Tongue (tissue), 2 donors: Measurements from ENCODE around the gene TSPAN31. TPM values are rescaled to one million over a fixed set of nuclear protein-coding genes. Genes with fewer than 3 reads are reported as not detected.

ENCODE experiments used
- DNase-seq: peaks from one replicate; pipeline ENCODE4 v3.0.0-alpha.2; 2015
- total RNA-seq: library from RNA; depleted of rRNA; stranded (reverse); fragments of >200 nt; gene quantifications from one replicate; pipeline ENCODE4 v1.2.3, GENCODE V29; 2014

TSPAN31 gene
- total RNA-seq, 1 donor from 2014 or later = 57.0 TPM

DNA sequence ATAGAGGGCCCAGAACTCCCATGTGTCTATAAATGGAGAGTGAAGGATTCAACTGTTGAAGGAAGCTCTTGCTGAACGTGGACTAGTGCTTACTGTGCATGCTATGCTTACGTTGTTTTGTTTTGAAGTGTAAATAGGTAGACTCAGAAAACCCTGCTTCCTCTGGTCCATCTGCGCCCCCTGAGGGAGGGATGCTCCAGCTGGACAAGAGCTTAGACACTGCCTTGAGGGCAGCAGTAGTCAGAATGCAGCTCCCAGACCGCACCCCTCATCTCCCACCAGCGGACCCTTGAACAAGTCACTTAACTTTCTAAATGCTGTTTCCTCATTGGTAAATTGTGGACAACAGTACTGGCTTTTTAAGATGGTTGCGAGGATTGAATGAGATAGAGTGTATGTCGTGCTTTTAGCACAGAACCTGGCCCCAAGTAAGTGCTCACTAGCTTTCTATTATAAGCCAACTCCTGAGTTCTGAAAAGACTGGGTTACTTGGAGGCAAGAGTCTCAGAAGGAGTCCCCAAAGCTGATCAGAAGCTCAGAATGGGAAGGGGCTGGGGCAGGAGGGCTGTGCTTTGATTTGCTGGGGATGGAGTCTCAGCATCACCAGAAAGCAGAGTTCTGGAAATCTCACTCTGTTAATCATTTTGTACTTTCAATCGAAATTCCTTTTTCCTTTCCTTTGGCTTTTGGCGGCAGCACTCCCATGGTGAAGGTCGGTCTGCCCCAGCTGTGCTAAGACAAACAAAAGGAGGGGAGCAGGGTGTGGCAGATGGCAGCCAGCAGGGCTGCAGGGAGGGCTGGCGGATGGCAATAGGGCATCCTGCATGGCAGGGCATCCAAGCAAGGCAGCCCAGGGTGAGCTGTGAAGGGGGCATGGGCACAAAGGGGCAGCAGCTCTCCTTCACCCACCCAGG is 21.9 kb upstream of the TSPAN31 start:
- DNase-seq = no peak

DNA sequence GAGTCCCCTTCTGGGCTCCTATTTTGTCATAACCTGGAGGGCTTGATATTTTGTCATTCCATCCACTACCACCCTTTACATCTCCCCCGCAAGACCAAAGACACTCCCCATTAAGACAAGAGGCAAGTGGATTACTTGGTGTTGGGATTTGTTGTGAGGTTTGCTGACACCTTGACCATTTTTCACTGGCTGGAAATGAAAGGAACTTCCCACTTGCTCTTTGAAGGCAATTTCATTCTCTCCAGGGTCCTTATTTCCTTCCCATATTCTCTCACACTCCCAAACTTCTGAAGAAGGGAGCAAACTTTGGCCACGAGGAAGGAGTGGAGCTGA is 21.2 kb upstream of the TSPAN31 start:
- no peak for DNase-seq

DNA sequence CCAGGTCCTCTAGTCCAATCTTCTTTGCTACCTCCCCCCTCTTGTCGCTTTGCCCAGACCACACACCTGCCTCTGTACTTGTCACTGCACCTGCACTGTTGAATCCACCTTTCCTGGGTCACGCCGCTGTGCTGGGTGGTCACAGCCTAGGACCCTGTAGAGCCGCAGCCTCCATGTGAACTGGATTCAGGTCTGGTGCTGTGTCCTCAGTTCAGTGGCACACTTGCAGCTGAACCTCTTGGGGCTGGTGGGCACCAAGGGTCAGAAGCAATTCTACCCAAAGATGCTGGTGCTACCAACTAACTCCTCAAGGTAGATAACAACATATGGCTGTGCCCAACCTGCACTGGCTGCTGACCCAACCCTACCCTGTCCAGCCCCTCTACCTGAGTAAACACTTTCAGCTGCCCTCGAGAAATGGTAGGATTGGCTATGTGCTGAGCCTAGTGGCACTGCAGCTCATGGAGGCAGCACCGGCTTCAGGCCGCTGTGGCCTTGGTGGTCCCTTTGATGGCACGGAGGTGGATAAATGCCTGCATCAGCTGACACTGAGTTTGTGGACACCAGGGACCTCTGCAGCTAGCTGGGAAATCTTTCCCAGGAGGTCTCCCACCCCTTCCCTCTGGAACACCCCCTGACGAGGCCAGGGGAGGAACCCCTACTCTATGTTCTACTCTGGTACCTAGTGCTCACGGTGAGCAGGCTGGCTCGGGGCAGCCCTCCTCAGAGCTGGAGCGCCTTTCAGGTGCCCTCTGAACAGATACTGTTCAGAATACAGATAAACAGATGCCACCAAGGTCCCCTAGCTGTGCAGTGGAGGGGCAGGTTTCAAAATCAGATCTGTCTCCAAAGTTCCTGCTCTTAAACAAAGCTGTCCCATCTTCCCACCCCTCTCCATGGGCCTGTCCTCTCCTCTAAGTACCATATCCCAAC is 20.6 kb upstream of the TSPAN31 start:
- no peak for DNase-seq

DNA sequence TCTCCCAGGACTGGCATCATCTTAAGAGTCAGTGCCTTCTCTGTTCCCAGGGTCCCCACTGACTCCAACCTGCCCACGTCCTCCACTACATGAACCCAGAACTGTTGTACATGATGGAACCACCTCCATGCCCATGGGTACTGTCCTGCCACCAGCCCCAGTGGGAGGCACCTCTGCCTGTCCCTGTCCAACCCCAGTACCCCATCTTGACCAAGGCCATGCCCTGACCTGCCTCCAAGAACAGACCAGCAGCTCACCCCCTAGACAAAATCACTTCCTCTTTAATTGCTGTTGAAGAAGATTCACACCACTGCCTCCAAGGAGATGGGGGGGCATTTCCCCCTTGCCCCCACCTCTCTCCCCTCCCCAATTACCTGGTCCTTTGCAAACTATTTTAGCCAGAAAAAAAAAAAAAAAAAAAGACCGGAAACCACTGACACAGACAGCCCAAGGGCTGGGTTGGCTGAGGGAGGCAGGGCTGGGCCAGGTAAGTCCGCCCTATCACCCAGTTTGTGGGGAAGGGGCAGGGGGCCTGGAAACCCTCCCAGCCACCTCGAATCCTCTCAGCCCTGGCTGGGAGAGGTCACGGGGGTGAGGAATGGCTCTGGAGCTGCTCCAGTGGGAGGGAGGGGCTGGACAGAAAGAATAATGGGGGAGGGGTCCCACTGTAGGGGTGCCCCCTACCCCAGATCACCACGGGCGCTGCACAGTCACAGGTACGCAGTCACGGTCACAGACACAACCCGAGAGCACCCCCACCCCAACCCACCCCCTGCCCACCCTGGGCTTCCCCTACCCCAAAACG is 19.7 kb upstream of the TSPAN31 start:
- no peak for DNase-seq

GRCh38 chr12:57725851-57726150 is 19.0 kb upstream of the TSPAN31 start:
- DNase-seq = no peak

GRCh38 chr12:57726151-57726883 is 18.5 kb upstream of the TSPAN31 start:
- peak; percentile 92 for DNase-seq

DNA sequence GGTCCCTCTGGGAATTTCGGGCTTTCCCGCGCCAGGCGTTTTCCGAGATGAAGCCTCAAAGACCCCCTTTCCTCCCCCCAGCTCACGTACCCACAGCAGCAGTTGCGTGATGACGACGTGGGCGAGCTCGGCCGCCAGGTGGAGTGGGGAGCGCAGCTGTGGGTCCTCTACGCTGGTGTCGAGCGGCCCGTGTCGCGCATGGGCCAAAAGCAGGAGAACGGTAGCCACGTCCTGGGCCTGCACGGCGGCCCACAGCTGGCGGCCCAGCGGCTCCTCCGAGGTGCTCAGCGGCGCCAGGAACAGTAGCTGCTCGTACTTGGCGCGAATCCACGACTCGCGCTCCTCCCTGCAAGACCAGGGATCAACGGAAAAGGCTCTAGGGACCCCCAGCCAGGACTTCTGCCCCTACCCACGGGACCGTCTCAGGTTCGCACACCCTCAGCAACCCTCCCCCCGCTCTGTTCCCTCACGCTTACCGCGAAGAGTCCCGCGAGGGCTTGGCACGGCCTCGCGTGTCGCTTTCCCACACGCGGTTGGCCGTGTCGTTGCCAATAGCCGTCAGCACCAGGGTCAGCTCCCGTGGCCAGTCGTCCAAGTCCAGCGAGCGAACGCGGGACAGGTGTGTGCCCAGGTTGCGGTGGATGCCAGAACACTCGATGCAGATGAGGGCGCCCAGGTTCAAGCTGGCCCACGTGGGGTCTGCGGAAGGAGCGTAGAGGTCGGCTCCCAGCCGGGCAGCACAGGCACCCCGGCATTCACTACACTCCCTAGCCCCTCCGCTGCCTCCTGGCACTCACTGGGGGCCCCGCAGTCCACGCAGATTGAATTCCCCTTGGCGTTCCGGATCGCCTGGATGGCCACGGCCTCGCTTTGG is 17.7 kb upstream of the TSPAN31 start:
- DNase-seq = peak; percentile 68

- peak; percentile 30 for DNase-seq
These were observed 17.0 kb upstream of the TSPAN31 start for GRCh38 chr12:57727758-57728395.

DNA sequence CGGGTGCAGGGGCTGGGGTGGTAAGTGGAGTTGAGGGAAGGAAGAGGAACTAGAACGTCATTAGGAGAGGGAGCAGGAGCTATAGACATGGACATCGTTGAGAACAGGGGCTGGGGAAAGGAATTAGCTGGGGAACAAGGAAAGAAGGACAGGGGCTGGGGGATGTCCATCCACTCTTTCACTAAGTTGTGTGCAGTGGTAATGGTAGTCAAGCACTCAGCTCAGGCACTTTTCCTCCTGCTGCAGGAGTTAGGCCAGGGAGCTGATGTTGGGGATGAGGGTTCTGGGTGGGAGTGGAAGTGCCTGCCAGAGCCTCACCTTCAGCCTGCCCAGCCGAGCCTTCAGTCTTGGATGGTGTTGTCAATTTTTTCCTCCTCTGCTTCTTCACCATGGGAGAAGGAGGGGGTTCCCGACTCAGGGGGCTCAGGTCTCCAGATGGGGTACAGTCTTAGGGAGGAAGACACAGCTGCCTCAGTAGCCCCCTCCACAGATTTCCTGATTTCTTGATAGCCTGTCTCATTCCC is 15.5 kb upstream of the TSPAN31 start:
- DNase-seq = no peak

DNA sequence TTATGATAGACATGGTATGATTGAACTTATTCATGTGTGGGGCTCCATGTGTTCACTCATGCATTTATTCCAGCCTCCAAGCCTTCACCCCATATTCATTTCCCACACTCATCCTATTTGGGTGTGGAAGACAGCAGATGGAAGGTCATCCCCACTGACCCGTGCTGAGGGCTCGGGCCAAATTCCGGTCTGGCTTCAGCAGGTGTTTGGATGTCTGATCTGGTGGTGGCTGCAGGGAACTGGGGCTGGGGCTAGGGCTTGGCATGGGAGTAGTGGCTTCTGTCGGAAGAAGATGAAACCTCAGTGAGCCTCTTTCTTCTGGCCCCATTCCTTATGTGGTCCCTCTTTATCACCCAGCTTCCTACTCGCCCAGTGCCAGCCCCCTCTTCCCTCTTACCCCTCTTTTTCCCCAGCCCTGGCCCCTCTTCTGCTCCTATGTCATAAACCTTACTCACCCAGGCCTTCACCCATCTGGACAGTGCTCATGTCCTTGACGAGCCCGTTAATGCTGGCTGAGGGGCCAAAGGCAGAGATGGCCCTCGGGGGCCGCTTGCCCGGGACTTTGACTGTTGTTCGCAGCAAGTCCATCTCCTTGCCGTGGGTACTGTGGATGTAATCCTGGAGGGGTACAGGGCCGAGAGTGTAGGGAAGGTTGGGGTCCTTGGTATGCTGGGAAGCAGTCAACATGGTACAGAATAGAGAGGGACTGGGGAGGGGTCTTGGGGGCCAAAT is 14.3 kb upstream of the TSPAN31 start:
- no peak for DNase-seq

DNA sequence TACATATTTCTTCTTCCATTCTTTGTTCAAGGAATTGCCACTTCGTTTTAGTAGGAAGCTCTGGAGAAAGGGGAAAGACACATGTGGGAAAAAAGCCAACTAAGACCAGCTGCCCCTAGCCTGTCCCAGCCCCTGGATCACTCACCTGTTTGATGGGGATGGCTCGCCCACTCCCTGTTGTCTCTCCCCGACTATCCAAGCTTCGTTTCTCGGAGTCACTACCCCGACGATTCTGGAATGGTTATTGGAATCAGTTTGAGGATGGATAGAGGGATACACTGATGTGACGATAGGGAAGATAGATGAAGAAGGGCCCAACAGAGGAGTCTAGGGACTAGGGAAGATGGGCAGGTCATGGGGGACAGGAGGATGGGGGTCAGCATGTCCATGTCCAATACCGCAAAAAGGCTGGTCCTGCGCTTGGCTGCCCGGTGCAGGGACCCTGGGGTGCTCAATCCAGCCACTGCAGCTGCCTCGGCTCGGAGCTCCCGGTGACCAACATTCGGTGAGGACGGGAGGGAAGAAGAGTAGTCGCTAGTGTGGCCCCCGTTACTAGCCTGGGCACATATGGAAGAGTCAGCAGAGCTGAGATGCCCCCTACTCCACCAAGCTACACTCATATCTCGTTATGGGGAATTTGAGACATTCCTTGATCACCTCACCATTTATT is 13.3 kb upstream of the TSPAN31 start:
- no peak for DNase-seq

DNA sequence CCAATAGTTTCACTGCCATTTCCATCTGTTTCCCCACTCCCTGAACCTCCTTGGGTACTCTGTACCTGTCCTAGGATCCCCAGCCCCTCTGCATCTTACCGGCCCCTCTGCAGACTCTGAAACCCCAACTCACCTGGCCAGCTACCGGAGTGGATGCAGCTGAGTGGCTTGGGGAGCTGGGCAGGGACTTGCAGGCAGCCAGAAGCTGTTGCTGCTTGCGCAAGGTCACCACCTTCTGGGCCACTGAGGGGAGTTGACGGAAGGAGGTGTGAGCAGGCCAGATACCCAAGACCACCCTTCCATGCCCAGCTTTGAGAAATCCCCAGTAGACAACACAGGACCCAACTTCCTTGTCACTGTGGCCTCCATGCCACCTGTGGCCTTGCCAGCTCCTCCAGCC is 12.6 kb upstream of the TSPAN31 start:
- no peak for DNase-seq

DNA sequence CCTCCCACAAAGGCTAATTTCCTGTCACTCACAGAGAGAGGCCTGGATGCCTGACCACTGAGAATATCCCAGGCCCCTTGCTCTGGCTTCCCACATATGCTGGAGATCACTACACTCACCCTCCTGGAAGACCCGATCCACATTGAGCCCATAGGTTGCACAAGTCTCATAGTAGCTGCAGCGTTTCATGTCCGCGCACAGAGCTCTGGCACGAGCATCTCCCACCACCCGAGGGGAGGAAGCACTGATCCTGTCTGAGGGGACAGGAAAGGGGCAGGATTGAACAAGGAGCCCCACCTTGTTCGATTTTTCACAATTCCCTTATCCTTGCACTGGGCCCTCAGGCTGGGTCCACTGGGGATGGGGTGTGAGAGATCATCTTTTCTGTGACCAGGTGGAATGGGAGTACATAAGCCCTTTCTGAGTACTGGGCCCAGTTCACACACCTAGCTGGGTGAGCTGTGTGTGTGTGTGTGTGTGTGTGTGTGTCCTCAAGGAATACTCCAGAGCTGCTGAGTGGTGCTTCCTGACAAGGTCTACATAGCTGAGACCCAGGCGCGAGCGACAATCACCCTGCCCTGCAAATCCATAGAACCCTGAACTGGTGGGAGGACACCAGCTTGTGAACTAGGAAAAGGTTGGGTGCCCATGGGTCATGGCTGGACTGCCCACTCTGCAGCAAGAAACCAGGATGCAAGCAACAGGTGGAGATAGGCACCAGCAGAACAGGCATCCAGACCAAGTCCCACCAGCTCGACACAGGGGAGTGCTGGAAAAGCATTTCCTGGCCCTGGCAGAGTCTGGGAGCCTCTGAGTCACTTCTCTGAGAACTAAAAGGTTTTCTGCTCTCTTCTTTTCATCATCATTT is 11.9 kb upstream of the TSPAN31 start:
- no peak for DNase-seq

GRCh38 chr12:57733928-57734327 is 10.9 kb upstream of the TSPAN31 start:
- DNase-seq = no peak

- DNase-seq = peak; percentile 67
These were observed 10.2 kb upstream of the TSPAN31 start for GRCh38 chr12:57734591-57734990.

DNA sequence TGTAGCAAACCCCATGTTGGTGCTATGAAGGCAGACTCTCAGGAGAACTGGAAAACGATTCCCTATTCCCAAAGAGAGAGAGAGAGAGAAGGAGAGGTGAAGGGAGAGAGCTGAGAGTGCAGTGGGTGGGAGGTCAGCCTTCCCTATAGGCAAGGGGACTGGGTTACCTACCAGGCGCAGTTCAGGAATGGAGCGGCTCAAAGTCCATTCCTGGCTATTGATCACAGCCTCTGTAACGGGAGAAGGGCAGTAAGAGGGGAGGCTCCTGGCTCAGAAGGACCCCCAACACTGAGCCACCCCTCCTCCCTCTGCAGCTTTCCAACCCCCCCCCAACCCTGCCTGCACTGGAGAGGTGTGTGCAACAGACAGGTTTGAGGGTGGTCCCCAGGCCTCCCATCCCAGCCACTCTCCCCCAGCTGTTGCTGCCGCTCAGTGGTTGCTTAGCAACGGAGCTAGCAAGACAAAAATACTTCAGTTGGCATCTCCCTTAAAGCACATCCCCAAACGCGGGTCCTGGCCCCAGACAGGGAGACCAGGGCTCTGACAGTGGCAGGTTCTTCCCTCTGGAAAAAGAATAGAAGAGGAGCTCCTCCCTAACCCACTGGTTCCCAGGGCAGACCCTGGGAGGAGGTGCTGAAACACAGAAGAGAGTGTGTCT is 9.5 kb upstream of the TSPAN31 start:
- peak; percentile 96 for DNase-seq
